HepG2 (cell line): ENCODE results near the gene FTL. TPM values are rescaled to one million over a fixed set of nuclear protein-coding genes. Genes with fewer than 3 reads are reported as not detected.
A peak's percentile ranks its signal among the peaks of the same experiment; 100 is the strongest.

Source experiments
- ATAC-seq: fragments of 200-7000 bp; cut with Tn5 transposase; 3 replicates; pipeline ENCODE4 v1.9.1; 2020; ENCODE audit warnings: mild to moderate bottlenecking, moderate library complexity
- BruUV-seq: library from RNA; stranded (reverse); fragments of 400-500 nt; replicated peaks from 2 replicates; lab custom pipeline; 2021; lab: Mats Ljungman, UMichigan
- CTCF ChIA-PET: fragments of 300-600 bp; formaldehyde crosslinking; extraction: SDS; loops from one replicate; lab custom pipeline; 2021; ENCODE audit warnings: low total read pairs, inconsistent platforms, low intra/inter-chr PET ratio; lab: Yijun Ruan, JAX
- POLR2A ChIA-PET: fragments of 350-600 bp; sonication (Branson Sonifier 250); formaldehyde crosslinking; loops from one replicate; lab custom pipeline; 2020; ENCODE audit warnings: antibody characterized with exemption, inconsistent platforms; lab: Yijun Ruan, JAX
- DNase-seq: peaks from one replicate; pipeline ENCODE4 v3.0.0-alpha.2; 2015; ENCODE audit warnings: low spot score
- FAIRE-seq: peaks from 3 replicates; lab custom pipeline; 2011; peaks lifted over from hg19 to GRCh38; lab: Jason Lieb, UNC
- H2AFZ ChIP-seq: one replicate; pipeline ENCODE4 v1.6.1; 2011; ENCODE audit warnings: low read length, inconsistent platforms
- H3K27ac ChIP-seq: fragments of 300-600 bp; 3 replicates; pipeline ENCODE4 v1.8.0; 2011; ENCODE audit warnings: mixed run types, mild to moderate bottlenecking, mixed read lengths, low read length, inconsistent platforms; ENCODE audit not compliant: insufficient read depth; ENCODE audit errors: extremely low read length
- H3K27me3 ChIP-seq, 2 experiments: fragments of 200-600 bp in 1 of 2; 2 replicates in 1 of 2; 3 replicates in 1 of 2; pipeline versions ENCODE4 v1.6.0 to v1.8.0; 2011; ENCODE audit warnings: low read length in 2 of 2, mild to moderate bottlenecking in 2 of 2, moderate library complexity in 2 of 2, inconsistent platforms in 1 of 2; ENCODE audit not compliant: insufficient read depth in 2 of 2, control insufficient read depth in 1 of 2
- H3K36me3 ChIP-seq, 2 experiments: fragments of 200-600 bp in 1 of 2; replicated peaks in 1 of 2; 2 replicates in 1 of 2; 3 replicates in 1 of 2; pipeline versions ENCODE4 v1.5.1 to v1.8.0; 2011; ENCODE audit warnings: low read length in 2 of 2, inconsistent platforms in 1 of 2; ENCODE audit not compliant: insufficient read depth in 2 of 2, control insufficient read depth in 1 of 2
- H3K4me1 ChIP-seq: 2 replicates; pipeline ENCODE4 v1.5.1; 2012; ENCODE audit warnings: low read length, inconsistent platforms; ENCODE audit not compliant: insufficient read depth
- H3K4me2 ChIP-seq: 2 replicates; pipeline ENCODE4 v1.6.0; 2011; ENCODE audit warnings: low read depth, low read length, inconsistent platforms
- H3K4me3 ChIP-seq, 3 experiments: fragments of 200-600 bp in 1 of 3; sonication (generic), shearing (Covaris generic) in 1 of 3; replicated peaks in 1 of 3; 2 replicates each; pipeline ENCODE4 v1.5.1; 2011 to 2016; ENCODE audit warnings: low read length in 3 of 3, inconsistent platforms in 2 of 3, low read depth in 2 of 3, mild to moderate bottlenecking in 2 of 3, control low read depth in 1 of 3, mixed read lengths in 1 of 3; ENCODE audit not compliant: insufficient read depth in 1 of 3
- H3K79me2 ChIP-seq: one replicate; pipeline ENCODE4 v1.6.1; 2011; ENCODE audit warnings: low read length, inconsistent platforms; ENCODE audit not compliant: insufficient read depth
- H3K9ac ChIP-seq: 2 replicates; pipeline ENCODE4 v1.6.0; 2011; ENCODE audit warnings: mild to moderate bottlenecking, low read depth, low read length, inconsistent platforms; ENCODE audit not compliant: insufficient read depth
- H3K9me3 ChIP-seq: 2 replicates; pipeline ENCODE4 v1.5.1; 2012; ENCODE audit warnings: mild to moderate bottlenecking, low read length
- H4K20me1 ChIP-seq: 2 replicates; pipeline ENCODE4 v1.6.0; 2011; ENCODE audit warnings: inconsistent platforms, mild to moderate bottlenecking, low read length, moderate library complexity; ENCODE audit not compliant: insufficient read depth
- HCFC1 ChIP-seq: fragments of 150-350 bp; IDR thresholded peaks from 2 replicates; pipeline ENCODE4 v1.6.1; 2014; ENCODE audit warnings: low read depth, low read length
- HHEX ChIP-seq: IDR thresholded peaks from 2 replicates; pipeline ENCODE4 v1.6.1; 2016; ENCODE audit warnings: control low read depth
- POLR2A ChIP-seq, 2 experiments: IDR thresholded peaks; 2 replicates each; pipeline ENCODE4 v1.6.1; 2011; ENCODE audit warnings: low read depth in 2 of 2, low read length in 2 of 2, mild to moderate bottlenecking in 1 of 2, moderate library complexity in 1 of 2; ENCODE audit not compliant: insufficient read depth in 1 of 2
- SOX13 ChIP-seq, 3 experiments: fragments of 450-650 bp in 1 of 3; sonication (generic) in 1 of 3; formaldehyde crosslinking in 1 of 3; IDR thresholded peaks in 2 of 3; conservative IDR thresholded peaks in 1 of 3; 2 replicates each; pipeline versions ENCODE4 v1.5.0 to v1.6.1; 2016 to 2020; ENCODE audit warnings: antibody characterized with exemption in 1 of 3, mild to moderate bottlenecking in 1 of 3, missing compliant biosample characterization in 1 of 3, missing genetic modification reagents in 1 of 3, moderate library complexity in 1 of 3
- TFAP4 ChIP-seq: sonication (generic); IDR thresholded peaks from 2 replicates; pipeline ENCODE4 v1.6.1; 2016; ENCODE audit warnings: low read depth, borderline replicate concordance
- ZNF263 ChIP-seq: sonication (generic); formaldehyde crosslinking; IDR thresholded peaks from 2 replicates; pipeline ENCODE4 v1.4.0; 2020; ENCODE audit warnings: missing genetic modification reagents
- ZNF280B ChIP-seq: sonication (generic); formaldehyde crosslinking; IDR thresholded peaks from 2 replicates; pipeline ENCODE4 v1.5.0; 2020; ENCODE audit warnings: missing genetic modification reagents, mild to moderate bottlenecking, borderline replicate concordance
- ZNF362 ChIP-seq: sonication (generic); formaldehyde crosslinking; IDR thresholded peaks from 2 replicates; pipeline ENCODE4 v1.4.0; 2020; ENCODE audit warnings: missing genetic modification reagents, mild to moderate bottlenecking, borderline replicate concordance
- ZNF574 ChIP-seq: sonication (generic); formaldehyde crosslinking; IDR thresholded peaks from 2 replicates; pipeline ENCODE4 v1.4.0; 2020; ENCODE audit warnings: missing genetic modification reagents
- ZSCAN12 ChIP-seq: sonication (generic); formaldehyde crosslinking; IDR thresholded peaks from 2 replicates; pipeline ENCODE4 v1.9.0; 2021; ENCODE audit warnings: mild to moderate bottlenecking, missing genetic modification reagents
- ZSCAN31 ChIP-seq: sonication (generic); formaldehyde crosslinking; IDR thresholded peaks from 2 replicates; pipeline ENCODE4 v1.5.0; 2020; ENCODE audit warnings: low read depth, mild to moderate bottlenecking, missing genetic modification reagents
- WGBS: methylation state at CpG from one replicate; pipeline ENCODE4 v1.1.6; 2017; ENCODE audit warnings: low lambda C conversion rate; 5-methylcytosine and 5-hydroxymethylcytosine counted together
- in situ Hi-C: cut with HindIII; loops from 2 replicates; pipeline ENCODE4 v1.10.0; 2017; ENCODE audit warnings: low pct_unique_long_range_greater_than_20kb; ENCODE audit not compliant: extremely low pct_ligation_motif_present
- intact Hi-C: fragments of 100-400 bp; cut with micrococcal nuclease; formaldehyde crosslinking; loops from one replicate; pipeline ENCODE4 v1.10.0; 2022; ENCODE audit not compliant: unreplicated experiment
- polyA plus RNA-seq, 8 experiments: library from polyadenylated mRNA; depleted of rRNA in 3 of 8; stranded (reverse) in 7 of 8; unstranded in 1 of 8; fragments of >200 nt; fragmentation: Illumina TruSeq in 4 of 8; extraction: Trizol in 4 of 8; gene quantifications; 2 replicates each; pipeline versions ENCODE4 v1.2.1 to v1.2.3, GENCODE V29; 2011 to 2016; ENCODE audit warnings: low read depth in 4 of 8, missing spikeins in 1 of 8, mixed read lengths in 1 of 8; ENCODE audit not compliant: insufficient read depth in 1 of 8
- total RNA-seq, 5 experiments: library from RNA; depleted of rRNA; stranded (reverse); fragments of >200 nt; fragmentation: Illumina TruSeq; extraction: Trizol; gene quantifications; 2 replicates each; pipeline ENCODE4 v1.2.3, GENCODE V29; 2016; ENCODE audit warnings: low read depth in 1 of 5

FTL gene
- total and polyA plus RNA-seq, 2 of the 13 experiments (the other 11 are each of a cell fraction or from before 2014, with no cell fraction given) = 2,721 to 8,800 TPM

GRCh38 chr19:48999481-49000325 is 34.6 kb downstream of the FTL start (continued):
- 0 out of 2 replicates have a peak, but pooled peaks have one; percentile 43 for TF ChIP-seq ZNF574

- H4K20me1 ChIP-seq = no peaks in the 10 kb centered on the region
- ChIA-PET CTCF (no interaction called here), POLR2A (no interaction called here)
- no TSS peak for BruUV-seq
- 98% methylated on average over 13 of the region's 15 CpGs for WGBS
- no peak overlapping the region for H2AFZ ChIP-seq
- ATAC-seq (no peak), FAIRE-seq (no peak), DNase-seq (no peak)
- intact Hi-C loops (no loop called here), in situ Hi-C loops (no loop called here)
- peaks cover 27 to 53% of the 10 kb centered on the region in 2 experiments for H3K36me3 ChIP-seq
- no peaks in the 10 kb centered on the region for H3K9me3 ChIP-seq
- no peak overlapping the region for H3K4me3 ChIP-seq
- H3K79me2 ChIP-seq = no peaks in the 10 kb centered on the region
- H3K9ac ChIP-seq = no peak overlapping the region
- no peaks in the 10 kb centered on the region for H3K27me3 ChIP-seq
- no peaks in the 10 kb centered on the region for H3K4me1 ChIP-seq
- no peak overlapping the region for H3K4me2 ChIP-seq
- no peak overlapping the region for H3K27ac ChIP-seq
- TF ChIP-seq HHEX (CRISPR knock-in tag) = no peak
- no peak for TF ChIP-seq ZNF280B (CRISPR knock-in tag)
- no peak for TF ChIP-seq POLR2A (IDR thresholded peaks at IDR 0.05; ENCODE audit: insufficient read depth in 1 of 2, low read depth in 2 of 2, low read length in 2 of 2)
- no peak for TF ChIP-seq ZNF362 (CRISPR knock-in tag)
- no peak for TF ChIP-seq SOX13 (IDR thresholded peaks at IDR 0.05)
- TF ChIP-seq SOX13 (CRISPR knock-in tag; conservative IDR thresholded peaks at IDR 0.05 in 1 of 2, IDR thresholded peaks at IDR 0.05 in 1 of 2) = no peak
- TF ChIP-seq ZSCAN12 (CRISPR knock-in tag) = no peak
- no peak for TF ChIP-seq ZNF263 (CRISPR knock-in tag)
- TF ChIP-seq TFAP4 = no peak
- no peak for TF ChIP-seq HCFC1
- no peak for TF ChIP-seq ZSCAN31
Observed at GRCh38 chr19:49004133-49004532, 39.0 kb downstream of the FTL start.
